ENCODE results near the gene GALNT15. TPM values are rescaled to one million over a fixed set of nuclear protein-coding genes. Genes with fewer than 3 reads are reported as not detected.
A peak's percentile ranks its signal among the peaks of the same experiment; 100 is the strongest.

GALNT15 gene
- total and polyA plus RNA-seq, 2 donors (not counting 3 experiments of a cell fraction or from before 2014, with no cell fraction given), result 0.87 to 5.4 TPM

GRCh38 chr3:16136055-16136454, 38.4 kb upstream of the GALNT15 start:
- ChIA-PET POLR2A (no interaction called here), CTCF (interaction anchor here (1.1 to 1.5 kb wide), 2 partner anchors 14 to 87 kb away, joined by 3 read pairs; no protein-coding TSS in a partner anchor)
- dilution Hi-C loops (cut with MboI; ENCODE audit: extremely low pct_ligation_motif_present, low sequenced_read_pairs) (no loop called here), intact Hi-C loops (cut with micrococcal nuclease) (no loop called here)
- no TSS peak for BruUV-seq (replicated peaks)
- Histone ChIP-seq H3K9ac (replicated peaks; ENCODE audit: extremely low read depth, insufficient read depth, low read length) (no peak overlapping the region), H3K27me3 (ENCODE audit: control insufficient read depth in 2 of 2, insufficient read depth in 2 of 2, low read length in 2 of 2) (no peaks in the 10 kb centered on the region), H3K9me1 (replicated peaks; ENCODE audit: control insufficient read depth, extremely low read depth, insufficient read depth, low read length) (no peaks in the 10 kb centered on the region), H3K4me2 (ENCODE audit: insufficient read depth, low read length) (no peak overlapping the region), H3K27ac (ENCODE audit: insufficient read depth, low read depth, low read length) (no peak overlapping the region), H2AFZ (ENCODE audit: low read depth, low read length) (no peak overlapping the region), H4K20me1 (replicated peaks; ENCODE audit: control insufficient read depth, extremely low read depth, insufficient read depth, low read length) (no peaks in the 10 kb centered on the region), H3K9me3 (replicated peaks; ENCODE audit: control insufficient read depth, insufficient read depth, low read length) (no peaks in the 10 kb centered on the region), H3K4me1 (ENCODE audit: control insufficient read depth, extremely low read depth, insufficient read depth, low read length) (peaks cover 13% of the 10 kb centered on the region), H3K4me3 (replicated peaks in 1 of 3; ENCODE audit: insufficient read depth in 1 of 3, low read depth in 1 of 3, low read length in 3 of 3) (no peak overlapping the region), H3K36me3 (ENCODE audit: control insufficient read depth in 2 of 2, extremely low read depth in 1 of 2, insufficient read depth in 2 of 2, low read length in 2 of 2) (no peaks in the 10 kb centered on the region), H3K79me2 (ENCODE audit: control insufficient read depth, insufficient read depth, low read length) (no peaks in the 10 kb centered on the region)
- FAIRE-seq, result no peak
- TF ChIP-seq JUN (IDR thresholded peaks at IDR 0.05; ENCODE audit: borderline replicate concordance, insufficient read depth, insufficient read length, low read depth) (peak; percentile 24), FOS (IDR thresholded peaks at IDR 0.05; ENCODE audit: borderline replicate concordance, insufficient read depth, low read length) (peak; percentile 21), MAX (IDR thresholded peaks at IDR 0.05; ENCODE audit: insufficient read depth, insufficient read length) (no peak), POLR2A (IDR thresholded peaks at IDR 0.05; ENCODE audit: low read depth, low read length) (no peak), MYC (IDR thresholded peaks at IDR 0.05; ENCODE audit: low read depth, low read length) (no peak), CTCF (IDR thresholded peaks at IDR 0.05; ENCODE audit: extremely low read depth in 1 of 2, insufficient read depth in 1 of 2, low read depth in 1 of 2, low read length in 2 of 2) (no peak), GATA2 (IDR thresholded peaks at IDR 0.05; ENCODE audit: insufficient read depth, insufficient read length, low read depth, low read length) (no peak)
- DNase-seq (ENCODE audit: low read depth, low spot score), result no peak
